Activated T-cell treated with anti-CD3 and anti-CD28 coated beads, Interleukin-2, amount 50 U/mL, for 48 hours (primary cell): ENCODE measurements around the gene ANKRD35.
"Not testable (repeated sequence)": the region's sequence is repeated elsewhere in the genome, so short reads cannot be mapped to it uniquely, and the experiment has no call there.

Experiments
- DNase-seq, 2 experiments: peaks; one replicate each; pipeline ENCODE4 v3.0.0-alpha.2; 2020

Gene ANKRD35

GRCh38 chr1:145849356-145850160 lies 36.1 kb downstream of the ANKRD35 start:
- DNase-seq: no peak

- DNase-seq: no peak
These were observed 37.8 kb downstream of the ANKRD35 start for GRCh38 chr1:145847827-145848226.

GRCh38 chr1:145846201-145846612 lies 39.5 kb downstream of the ANKRD35 start:
- peak; percentile 58 to 61 for DNase-seq

GRCh38 chr1:145845514-145846161 lies 40.0 kb downstream of the ANKRD35 start, which contains the start of gene NUDT17:
Gene NUDT17 (plus strand): TSS chr1:145845630. CDS start chr1:145845641, 11 bp downstream.
- DNase-seq: peak; percentile 84 to 86

- DNase-seq: no peak
These were observed 40.5 kb downstream of the ANKRD35 start for GRCh38 chr1:145845144-145845513.

GRCh38 chr1:145843031-145843430 lies 42.6 kb downstream of the ANKRD35 start:
- DNase-seq: no peak

- DNase-seq: no peak
These were observed 48.0 kb downstream of the ANKRD35 start for GRCh38 chr1:145837656-145838055.

- DNase-seq: not testable (repeated sequence)
These were observed 54.9 kb downstream of the ANKRD35 start for GRCh38 chr1:145830810-145831209.

- DNase-seq: no peak
These were observed 57.2 kb downstream of the ANKRD35 start for GRCh38 chr1:145828367-145829026.

GRCh38 chr1:145827966-145828365 lies 57.7 kb downstream of the ANKRD35 start:
- DNase-seq: no peak

- no peak for DNase-seq
These were observed 59.6 kb downstream of the ANKRD35 start for GRCh38 chr1:145826030-145826429.

- DNase-seq: no peak
These were observed 61.2 kb downstream of the ANKRD35 start for GRCh38 chr1:145824499-145824842.

GRCh38 chr1:145823565-145824498 lies 61.8 kb downstream of the ANKRD35 start, which contains the start of the genes POLR3C and RNF115:
Gene POLR3C (plus strand): TSS chr1:145824200. CDS start chr1:145825777, 1,577 bp downstream.
Gene RNF115 (minus strand): TSS chr1:145824095. CDS start chr1:145823873, 222 bp downstream.
- peak; percentile 86 to 89 for DNase-seq

GRCh38 chr1:145822779-145823331 lies 62.8 kb downstream of the ANKRD35 start:
- not testable (repeated sequence) for DNase-seq

GRCh38 chr1:145818095-145818494 lies 67.6 kb downstream of the ANKRD35 start:
- not testable (repeated sequence) for DNase-seq
